ENCODE measurements around the gene ADGB. TPM values are rescaled to one million over a fixed set of nuclear protein-coding genes. Genes with fewer than 3 reads are reported as not detected.

The ADGB gene
- total and polyA plus RNA-seq, 2 donors (not counting 1 experiment from before 2014, with no cell fraction given): not detected

DNA sequence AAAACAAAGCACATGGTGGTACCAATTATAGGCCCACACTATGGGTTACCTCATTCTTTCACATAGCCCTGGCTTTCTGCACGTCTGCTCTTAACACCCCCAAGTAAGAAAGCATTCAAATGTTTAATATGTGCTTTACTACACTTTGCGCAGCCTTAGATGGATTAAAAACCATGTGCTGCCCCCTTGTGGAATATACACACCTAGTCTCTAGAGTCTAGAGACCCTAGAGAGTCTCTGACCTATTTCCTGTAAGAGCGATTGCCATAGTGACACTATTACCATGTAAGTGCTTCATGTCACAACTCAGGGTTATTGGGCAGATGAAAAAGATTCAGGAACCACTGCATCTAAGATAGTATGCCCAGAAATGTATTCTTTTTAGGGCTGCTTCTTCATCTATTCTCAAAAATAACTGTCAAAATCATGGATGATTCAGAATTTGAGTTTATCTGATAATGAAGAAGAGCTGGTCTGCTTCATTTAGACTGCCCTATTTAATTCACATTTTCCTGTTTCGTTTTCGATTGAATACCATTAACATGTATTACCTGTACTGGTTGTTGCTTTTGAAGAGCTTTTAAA, 186.3 kb downstream of the ADGB start:
- no peak overlapping the region for H3K9ac ChIP-seq (ENCODE audit: low read length)
- no peaks in the 10 kb centered on the region for H3K4me1 ChIP-seq (ENCODE audit: control insufficient read depth in 2 of 2, insufficient read depth in 2 of 2, low read length in 2 of 2)
- no peak overlapping the region for H3K27ac ChIP-seq (ENCODE audit: low read length in 2 of 2)
- ChIA-PET POLR2A (no interaction called here), CTCF (no interaction called here)
- 71% methylated on average over 1 of the region's 5 CpGs for WGBS (ENCODE audit: insufficient coverage)
- Mint-ChIP-seq H3K4me3 (no peak overlapping the region), H3K27ac (no peak overlapping the region), H3K9me3 (ENCODE audit: insufficient read depth) (no peaks in the 10 kb centered on the region), H3K27me3 (peaks cover 4% of the 10 kb centered on the region), H3K4me1 (no peaks in the 10 kb centered on the region)
- DNase-seq (peak; percentile 5), ATAC-seq (ENCODE audit: low read depth) (no peak)
- intact Hi-C loops (cut with micrococcal nuclease): no loop called here
- no peaks in the 10 kb centered on the region for H3K79me2 ChIP-seq (ENCODE audit: control insufficient read depth, insufficient read depth, low read length)
- no peak overlapping the region for H2AFZ ChIP-seq (ENCODE audit: insufficient read depth, low read depth, low read length, poor library complexity, severe bottlenecking)
- TF ChIP-seq, protein P1, sequence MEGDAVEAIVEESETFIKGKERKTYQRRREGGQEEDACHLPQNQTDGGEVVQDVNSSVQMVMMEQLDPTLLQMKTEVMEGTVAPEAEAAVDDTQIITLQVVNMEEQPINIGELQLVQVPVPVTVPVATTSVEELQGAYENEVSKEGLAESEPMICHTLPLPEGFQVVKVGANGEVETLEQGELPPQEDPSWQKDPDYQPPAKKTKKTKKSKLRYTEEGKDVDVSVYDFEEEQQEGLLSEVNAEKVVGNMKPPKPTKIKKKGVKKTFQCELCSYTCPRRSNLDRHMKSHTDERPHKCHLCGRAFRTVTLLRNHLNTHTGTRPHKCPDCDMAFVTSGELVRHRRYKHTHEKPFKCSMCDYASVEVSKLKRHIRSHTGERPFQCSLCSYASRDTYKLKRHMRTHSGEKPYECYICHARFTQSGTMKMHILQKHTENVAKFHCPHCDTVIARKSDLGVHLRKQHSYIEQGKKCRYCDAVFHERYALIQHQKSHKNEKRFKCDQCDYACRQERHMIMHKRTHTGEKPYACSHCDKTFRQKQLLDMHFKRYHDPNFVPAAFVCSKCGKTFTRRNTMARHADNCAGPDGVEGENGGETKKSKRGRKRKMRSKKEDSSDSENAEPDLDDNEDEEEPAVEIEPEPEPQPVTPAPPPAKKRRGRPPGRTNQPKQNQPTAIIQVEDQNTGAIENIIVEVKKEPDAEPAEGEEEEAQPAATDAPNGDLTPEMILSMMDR (IDR thresholded peaks at IDR 0.05): peak; percentile 41
- TF ChIP-seq EZH2 (IDR thresholded peaks at IDR 0.05; ENCODE audit: borderline replicate concordance, insufficient read depth, low read depth, low read length, poor library complexity, severe bottlenecking): no peak
- no peaks in the 10 kb centered on the region for H3K27me3 ChIP-seq (replicated peaks in 1 of 4; ENCODE audit: control extremely low read depth in 1 of 4, control insufficient read depth in 3 of 4, insufficient read depth in 4 of 4, low read length in 3 of 4)
- H3K4me3 ChIP-seq (ENCODE audit: control extremely low read depth in 1 of 5, extremely low read depth in 1 of 5, insufficient read depth in 1 of 5, low read depth in 2 of 5, low read length in 4 of 5): no peak overlapping the region
- no peaks in the 10 kb centered on the region for H3K36me3 ChIP-seq (replicated peaks in 1 of 2; ENCODE audit: control extremely low read depth in 1 of 2, control insufficient read depth in 1 of 2, extremely low read depth in 1 of 2, insufficient read depth in 2 of 2, low read length in 1 of 2)
- H3K4me2 ChIP-seq (replicated peaks; ENCODE audit: low read depth, low read length, poor library complexity, severe bottlenecking): no peak overlapping the region
- no peaks in the 10 kb centered on the region for H3K9me3 ChIP-seq (ENCODE audit: control extremely low read depth in 1 of 3, control insufficient read depth in 2 of 3, insufficient read depth in 1 of 3, low read length in 2 of 3)
- no peaks in the 10 kb centered on the region for H4K20me1 ChIP-seq (ENCODE audit: control insufficient read depth, insufficient read depth, low read length, poor library complexity, severe bottlenecking)

DNA sequence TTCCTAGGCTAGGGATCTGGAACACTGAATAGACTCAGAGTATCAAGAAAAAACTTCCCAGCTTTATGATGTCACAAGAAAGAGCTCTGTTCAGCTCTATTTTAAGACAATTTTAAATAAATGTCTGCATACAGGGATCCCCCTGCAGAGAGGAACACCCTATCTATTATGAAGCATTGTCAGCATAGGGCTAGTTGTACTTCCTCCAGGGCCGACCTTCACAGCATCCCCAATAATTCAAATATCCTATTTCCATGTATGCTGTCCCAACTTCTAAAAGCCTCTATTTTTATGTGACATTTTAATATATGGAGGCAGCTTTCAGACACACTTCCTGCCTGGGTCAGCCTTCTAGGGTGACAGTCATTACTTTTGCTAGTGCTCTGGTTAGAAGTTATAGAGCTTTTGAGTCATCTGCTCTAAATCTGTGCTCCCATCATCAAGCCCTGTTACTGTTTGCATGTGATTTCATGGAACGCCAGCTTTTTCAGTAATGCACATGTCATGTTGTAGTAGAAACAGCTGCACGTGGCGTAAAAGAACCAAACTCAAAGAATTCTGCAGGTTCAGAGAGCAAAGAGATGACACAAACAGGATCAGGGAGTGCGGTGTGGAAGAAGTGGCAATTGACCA, 189.2 kb downstream of the ADGB start:
- no peak overlapping the region for H3K27ac Mint-ChIP-seq
- Histone ChIP-seq H3K27ac (ENCODE audit: low read length in 2 of 2) (no peak overlapping the region), H3K79me2 (ENCODE audit: control insufficient read depth, insufficient read depth, low read length) (no peaks in the 10 kb centered on the region), H3K4me1 (ENCODE audit: control insufficient read depth in 2 of 2, insufficient read depth in 2 of 2, low read length in 2 of 2) (no peaks in the 10 kb centered on the region), H3K9ac (ENCODE audit: low read length) (no peak overlapping the region), H4K20me1 (ENCODE audit: control insufficient read depth, insufficient read depth, low read length, poor library complexity, severe bottlenecking) (no peaks in the 10 kb centered on the region), H2AFZ (ENCODE audit: insufficient read depth, low read depth, low read length, poor library complexity, severe bottlenecking) (no peak overlapping the region), H3K4me3 (ENCODE audit: control extremely low read depth in 1 of 5, extremely low read depth in 1 of 5, insufficient read depth in 1 of 5, low read depth in 2 of 5, low read length in 4 of 5) (no peak overlapping the region), H3K36me3 (replicated peaks in 1 of 2; ENCODE audit: control extremely low read depth in 1 of 2, control insufficient read depth in 1 of 2, extremely low read depth in 1 of 2, insufficient read depth in 2 of 2, low read length in 1 of 2) (no peaks in the 10 kb centered on the region), H3K4me2 (replicated peaks; ENCODE audit: low read depth, low read length, poor library complexity, severe bottlenecking) (no peak overlapping the region), H3K9me3 (ENCODE audit: control extremely low read depth in 1 of 3, control insufficient read depth in 2 of 3, insufficient read depth in 1 of 3, low read length in 2 of 3) (peaks cover 0 to 5% (median 4%) of the 10 kb centered on the region in 3 donors), H3K27me3 (replicated peaks in 1 of 4; ENCODE audit: control extremely low read depth in 1 of 4, control insufficient read depth in 3 of 4, insufficient read depth in 4 of 4, low read length in 3 of 4) (no peaks in the 10 kb centered on the region)
- ATAC-seq (ENCODE audit: low read depth): no peak
- peaks cover 4% of the 10 kb centered on the region for H3K27me3 Mint-ChIP-seq
- ChIA-PET POLR2A (no interaction called here), CTCF (no interaction called here)
- no peak for TF ChIP-seq EZH2 (IDR thresholded peaks at IDR 0.05; ENCODE audit: borderline replicate concordance, insufficient read depth, low read depth, low read length, poor library complexity, severe bottlenecking)
- TF ChIP-seq, protein P1 (IDR thresholded peaks at IDR 0.05): no peak
- H3K4me3 Mint-ChIP-seq: no peak overlapping the region
- DNase-seq: no peak
- intact Hi-C loops (cut with micrococcal nuclease): no loop called here
- WGBS (ENCODE audit: insufficient coverage): 87% methylated on average over 4 of the region's 5 CpGs
- H3K9me3 Mint-ChIP-seq (ENCODE audit: insufficient read depth): no peaks in the 10 kb centered on the region
- H3K4me1 Mint-ChIP-seq: no peaks in the 10 kb centered on the region

Data from B cell (primary cell).